ENCODE data around the gene DRD3. TPM values are rescaled to one million over a fixed set of nuclear protein-coding genes. Genes with fewer than 3 reads are reported as not detected.

Gene DRD3
- total and polyA plus RNA-seq, 2 donors (not counting 3 experiments of a cell fraction or from before 2014, with no cell fraction given): not detected

DNA sequence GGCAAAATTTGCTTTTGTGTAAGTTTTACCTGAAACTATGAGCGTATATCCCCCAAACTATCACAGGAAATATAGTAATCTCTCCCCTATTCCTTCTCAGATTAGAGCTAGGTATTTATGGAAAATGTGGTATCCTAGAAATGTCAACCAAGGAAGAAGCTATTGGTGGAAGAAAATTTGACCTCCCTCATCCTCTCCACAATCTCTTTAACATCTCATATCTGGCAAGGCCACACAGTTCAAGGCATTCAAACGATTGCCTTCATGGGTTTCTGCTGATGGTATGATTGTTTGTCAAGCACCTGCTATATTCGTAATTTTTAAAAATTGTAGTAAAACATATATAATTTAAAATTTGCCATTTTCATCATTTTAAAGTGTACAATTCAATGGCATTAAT, 27.5 kb upstream of the DRD3 start:
- no peak overlapping the region for H3K27ac ChIP-seq (ENCODE audit: insufficient read depth, low read depth, low read length)
- no peaks in the 10 kb centered on the region for H3K36me3 ChIP-seq (ENCODE audit: control insufficient read depth in 2 of 2, extremely low read depth in 1 of 2, insufficient read depth in 2 of 2, low read length in 2 of 2)
- no peaks in the 10 kb centered on the region for H4K20me1 ChIP-seq (replicated peaks; ENCODE audit: control insufficient read depth, extremely low read depth, insufficient read depth, low read length)
- POLR2A ChIA-PET: no interaction called here
- FAIRE-seq: no peak
- BruUV-seq (replicated peaks): no TSS peak
- dilution Hi-C loops (cut with MboI; ENCODE audit: extremely low pct_ligation_motif_present, low sequenced_read_pairs) (no loop called here), intact Hi-C loops (cut with micrococcal nuclease) (no loop called here)
- H3K4me2 ChIP-seq (ENCODE audit: insufficient read depth, low read length): no peak overlapping the region
- no peaks in the 10 kb centered on the region for H3K4me1 ChIP-seq (ENCODE audit: control insufficient read depth, extremely low read depth, insufficient read depth, low read length)
- CTCF ChIA-PET: interaction anchor here (1.5 kb wide), 1 partner anchor 21 kb away, joined by 3 read pairs; no protein-coding TSS in a partner anchor
- no peak for DNase-seq (ENCODE audit: low read depth, low spot score)
- no peaks in the 10 kb centered on the region for H3K27me3 ChIP-seq (ENCODE audit: control insufficient read depth in 2 of 2, insufficient read depth in 2 of 2, low read length in 2 of 2)
- H3K4me3 ChIP-seq (replicated peaks in 1 of 3; ENCODE audit: insufficient read depth in 1 of 3, low read depth in 1 of 3, low read length in 3 of 3): no peak overlapping the region
- no peak overlapping the region for H2AFZ ChIP-seq (ENCODE audit: low read depth, low read length)
- H3K9me1 ChIP-seq (replicated peaks; ENCODE audit: control insufficient read depth, extremely low read depth, insufficient read depth, low read length): no peaks in the 10 kb centered on the region
- H3K79me2 ChIP-seq (ENCODE audit: control insufficient read depth, insufficient read depth, low read length): no peaks in the 10 kb centered on the region
- no peak for TF ChIP-seq EZH2 (IDR thresholded peaks at IDR 0.05; ENCODE audit: borderline replicate concordance, low read depth, low read length, severe bottlenecking)
- no peak for TF ChIP-seq FOS (IDR thresholded peaks at IDR 0.05; ENCODE audit: borderline replicate concordance, insufficient read depth, low read length)
- no peak for TF ChIP-seq POLR2A (IDR thresholded peaks at IDR 0.05; ENCODE audit: low read depth, low read length)
- TF ChIP-seq GATA2 (IDR thresholded peaks at IDR 0.05; ENCODE audit: insufficient read depth, insufficient read length, low read depth, low read length): no peak
- TF ChIP-seq JUN (IDR thresholded peaks at IDR 0.05; ENCODE audit: borderline replicate concordance, insufficient read depth, insufficient read length, low read depth): no peak
- no peak for TF ChIP-seq MYC (IDR thresholded peaks at IDR 0.05; ENCODE audit: low read depth, low read length)
- TF ChIP-seq, protein P1, sequence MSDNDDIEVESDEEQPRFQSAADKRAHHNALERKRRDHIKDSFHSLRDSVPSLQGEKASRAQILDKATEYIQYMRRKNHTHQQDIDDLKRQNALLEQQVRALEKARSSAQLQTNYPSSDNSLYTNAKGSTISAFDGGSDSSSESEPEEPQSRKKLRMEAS (IDR thresholded peaks at IDR 0.05; ENCODE audit: insufficient read depth, insufficient read length): no peak
- no peak for TF ChIP-seq POLR2AphosphoS5 (IDR thresholded peaks at IDR 0.05; ENCODE audit: insufficient read depth, low read depth, low read length)
- TF ChIP-seq, protein P2, sequence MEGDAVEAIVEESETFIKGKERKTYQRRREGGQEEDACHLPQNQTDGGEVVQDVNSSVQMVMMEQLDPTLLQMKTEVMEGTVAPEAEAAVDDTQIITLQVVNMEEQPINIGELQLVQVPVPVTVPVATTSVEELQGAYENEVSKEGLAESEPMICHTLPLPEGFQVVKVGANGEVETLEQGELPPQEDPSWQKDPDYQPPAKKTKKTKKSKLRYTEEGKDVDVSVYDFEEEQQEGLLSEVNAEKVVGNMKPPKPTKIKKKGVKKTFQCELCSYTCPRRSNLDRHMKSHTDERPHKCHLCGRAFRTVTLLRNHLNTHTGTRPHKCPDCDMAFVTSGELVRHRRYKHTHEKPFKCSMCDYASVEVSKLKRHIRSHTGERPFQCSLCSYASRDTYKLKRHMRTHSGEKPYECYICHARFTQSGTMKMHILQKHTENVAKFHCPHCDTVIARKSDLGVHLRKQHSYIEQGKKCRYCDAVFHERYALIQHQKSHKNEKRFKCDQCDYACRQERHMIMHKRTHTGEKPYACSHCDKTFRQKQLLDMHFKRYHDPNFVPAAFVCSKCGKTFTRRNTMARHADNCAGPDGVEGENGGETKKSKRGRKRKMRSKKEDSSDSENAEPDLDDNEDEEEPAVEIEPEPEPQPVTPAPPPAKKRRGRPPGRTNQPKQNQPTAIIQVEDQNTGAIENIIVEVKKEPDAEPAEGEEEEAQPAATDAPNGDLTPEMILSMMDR (IDR thresholded peaks at IDR 0.05; ENCODE audit: extremely low read depth in 1 of 2, insufficient read depth in 1 of 2, low read depth in 1 of 2, low read length in 2 of 2): no peak
- no peaks in the 10 kb centered on the region for H3K9me3 ChIP-seq (replicated peaks; ENCODE audit: control insufficient read depth, insufficient read depth, low read length)
- H3K9ac ChIP-seq (replicated peaks; ENCODE audit: extremely low read depth, insufficient read depth, low read length): no peak overlapping the region
